ENCODE results near the gene SEMA6D.

Gene SEMA6D

DNA sequence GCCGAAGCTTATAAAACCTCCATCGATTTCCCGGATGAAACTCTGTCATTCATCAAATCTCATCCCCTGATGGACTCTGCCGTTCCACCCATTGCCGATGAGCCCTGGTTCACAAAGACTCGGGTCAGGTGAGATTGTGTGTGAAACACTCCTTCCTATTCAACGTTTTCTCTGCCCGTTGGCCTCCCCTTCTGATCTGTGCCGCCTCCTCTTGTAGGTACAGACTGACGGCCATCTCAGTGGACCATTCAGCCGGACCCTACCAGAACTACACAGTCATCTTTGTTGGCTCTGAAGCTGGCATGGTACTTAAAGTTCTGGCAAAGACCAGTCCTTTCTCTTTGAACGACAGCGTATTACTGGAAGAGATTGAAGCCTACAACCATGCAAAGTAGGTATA lies 47.4 kb downstream of the SEMA6D start:
- Histone ChIP-seq H3K27me3 (ENCODE audit: insufficient read depth, low read depth, severe bottlenecking) (no peaks in the 10 kb centered on the region), H3K27ac (no peak overlapping the region), H3K36me3 (peaks cover 99% of the 10 kb centered on the region), H3K4me3 (ENCODE audit: low read depth, low read length) (no peak overlapping the region), H3K9me3 (ENCODE audit: severe bottlenecking) (no peaks in the 10 kb centered on the region)
- TF ChIP-seq, protein P1, sequence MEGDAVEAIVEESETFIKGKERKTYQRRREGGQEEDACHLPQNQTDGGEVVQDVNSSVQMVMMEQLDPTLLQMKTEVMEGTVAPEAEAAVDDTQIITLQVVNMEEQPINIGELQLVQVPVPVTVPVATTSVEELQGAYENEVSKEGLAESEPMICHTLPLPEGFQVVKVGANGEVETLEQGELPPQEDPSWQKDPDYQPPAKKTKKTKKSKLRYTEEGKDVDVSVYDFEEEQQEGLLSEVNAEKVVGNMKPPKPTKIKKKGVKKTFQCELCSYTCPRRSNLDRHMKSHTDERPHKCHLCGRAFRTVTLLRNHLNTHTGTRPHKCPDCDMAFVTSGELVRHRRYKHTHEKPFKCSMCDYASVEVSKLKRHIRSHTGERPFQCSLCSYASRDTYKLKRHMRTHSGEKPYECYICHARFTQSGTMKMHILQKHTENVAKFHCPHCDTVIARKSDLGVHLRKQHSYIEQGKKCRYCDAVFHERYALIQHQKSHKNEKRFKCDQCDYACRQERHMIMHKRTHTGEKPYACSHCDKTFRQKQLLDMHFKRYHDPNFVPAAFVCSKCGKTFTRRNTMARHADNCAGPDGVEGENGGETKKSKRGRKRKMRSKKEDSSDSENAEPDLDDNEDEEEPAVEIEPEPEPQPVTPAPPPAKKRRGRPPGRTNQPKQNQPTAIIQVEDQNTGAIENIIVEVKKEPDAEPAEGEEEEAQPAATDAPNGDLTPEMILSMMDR (IDR thresholded peaks at IDR 0.05; ENCODE audit: low read depth, low read length) = no peak
- no peak for DNase-seq

DNA sequence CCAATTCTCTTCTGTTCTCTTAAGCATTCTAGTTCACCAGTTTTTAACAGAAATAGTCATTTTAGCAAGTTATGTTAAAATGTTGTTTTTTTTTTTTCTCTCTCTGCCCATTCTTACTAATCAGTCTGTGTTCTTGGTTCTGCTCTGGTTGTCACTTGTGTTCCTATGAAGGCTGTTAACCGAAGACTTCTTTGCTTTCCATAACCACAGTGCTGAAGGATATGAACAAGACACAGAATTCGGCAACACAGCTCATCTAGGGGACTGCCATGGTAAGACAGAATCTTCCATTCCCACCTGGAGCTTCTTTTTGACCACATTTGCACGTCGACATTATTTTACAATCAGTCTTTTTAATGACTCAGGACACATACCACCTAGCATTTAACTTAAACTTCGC lies 49.1 kb downstream of the SEMA6D start:
- peaks cover 99% of the 10 kb centered on the region for H3K36me3 ChIP-seq
- no peaks in the 10 kb centered on the region for H3K9me3 ChIP-seq (ENCODE audit: severe bottlenecking)
- H3K27me3 ChIP-seq (ENCODE audit: insufficient read depth, low read depth, severe bottlenecking) = no peaks in the 10 kb centered on the region
- TF ChIP-seq, protein P1 (IDR thresholded peaks at IDR 0.05; ENCODE audit: low read depth, low read length) = no peak
- no peak for DNase-seq
- H3K4me3 ChIP-seq (ENCODE audit: low read depth, low read length) = no peak overlapping the region
- H3K27ac ChIP-seq = no peak overlapping the region

DNA sequence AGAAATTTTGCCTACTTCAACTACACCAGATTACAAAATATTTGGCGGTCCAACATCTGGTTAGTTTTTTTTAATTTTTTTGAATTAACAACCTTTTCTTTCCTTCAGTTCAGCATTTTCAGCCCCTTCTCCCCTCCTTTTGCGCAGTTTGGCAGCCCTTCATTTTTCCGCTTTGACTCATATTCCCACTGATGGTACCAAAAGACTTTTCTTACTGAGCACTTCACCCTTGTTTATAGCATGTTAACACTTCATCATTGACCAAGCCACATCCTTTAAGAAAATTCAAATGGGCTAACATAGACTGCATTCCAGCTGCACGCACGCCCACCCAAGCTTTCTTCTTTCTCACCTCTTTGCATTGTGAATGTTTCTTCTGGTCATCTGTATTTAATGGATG lies 49.7 kb downstream of the SEMA6D start:
- TF ChIP-seq, protein P1 (IDR thresholded peaks at IDR 0.05; ENCODE audit: low read depth, low read length) = no peak
- no peak overlapping the region for H3K27ac ChIP-seq
- no peak for DNase-seq
- H3K36me3 ChIP-seq = peaks cover 99% of the 10 kb centered on the region
- H3K27me3 ChIP-seq (ENCODE audit: insufficient read depth, low read depth, severe bottlenecking) = no peaks in the 10 kb centered on the region
- no peaks in the 10 kb centered on the region for H3K9me3 ChIP-seq (ENCODE audit: severe bottlenecking)
- H3K4me3 ChIP-seq (ENCODE audit: low read depth, low read length) = no peak overlapping the region

DNA sequence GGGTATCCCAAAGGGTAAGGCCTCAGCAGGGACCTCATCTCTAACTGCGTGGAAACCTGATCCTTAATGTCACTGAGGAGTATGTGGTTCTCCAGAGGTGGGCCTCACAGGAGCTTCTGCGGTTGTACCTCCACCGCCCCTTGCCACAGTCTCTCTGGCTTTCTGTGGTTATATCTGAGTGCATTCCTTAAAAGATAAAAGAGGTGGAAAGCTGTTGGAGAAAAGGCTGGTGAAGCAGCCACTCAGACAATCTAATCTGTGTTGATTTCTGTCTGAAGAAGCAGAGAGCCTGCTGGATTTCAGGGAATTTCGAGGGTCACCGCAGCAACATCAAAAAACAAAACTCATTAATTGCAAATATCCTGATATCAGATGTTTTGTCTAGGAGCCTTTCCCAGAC lies 51.4 kb downstream of the SEMA6D start:
- H3K4me3 ChIP-seq (ENCODE audit: low read depth, low read length) = no peak overlapping the region
- no peaks in the 10 kb centered on the region for H3K27me3 ChIP-seq (ENCODE audit: insufficient read depth, low read depth, severe bottlenecking)
- H3K27ac ChIP-seq = no peak overlapping the region
- no peaks in the 10 kb centered on the region for H3K9me3 ChIP-seq (ENCODE audit: severe bottlenecking)
- DNase-seq = no peak
- TF ChIP-seq, protein P1 (IDR thresholded peaks at IDR 0.05; ENCODE audit: low read depth, low read length) = no peak
- peaks cover 84% of the 10 kb centered on the region for H3K36me3 ChIP-seq

DNA sequence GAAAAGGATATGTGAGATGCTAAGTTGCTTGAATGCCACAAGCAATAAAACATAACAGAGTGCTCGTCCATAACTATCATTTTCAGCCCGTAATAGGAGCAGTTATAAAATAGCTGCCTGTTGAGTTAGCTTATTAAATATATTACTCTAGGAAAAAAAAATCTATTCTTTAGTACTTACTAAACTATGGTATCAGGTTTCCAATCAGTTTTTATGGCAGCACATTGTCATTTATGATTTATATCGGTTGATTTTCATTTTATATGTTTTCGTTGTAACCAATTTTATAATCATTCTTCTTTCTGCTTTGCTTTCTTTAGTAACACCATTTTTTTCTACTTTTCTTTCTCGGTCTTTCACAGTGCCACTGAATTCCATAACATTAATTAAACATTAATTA lies 51.9 kb downstream of the SEMA6D start:
- TF ChIP-seq, protein P1 (IDR thresholded peaks at IDR 0.05; ENCODE audit: low read depth, low read length) = no peak
- Histone ChIP-seq H3K27ac (no peak overlapping the region), H3K36me3 (peaks cover 80% of the 10 kb centered on the region), H3K9me3 (ENCODE audit: severe bottlenecking) (no peaks in the 10 kb centered on the region), H3K27me3 (ENCODE audit: insufficient read depth, low read depth, severe bottlenecking) (no peaks in the 10 kb centered on the region), H3K4me3 (ENCODE audit: low read depth, low read length) (no peak overlapping the region)
- no peak for DNase-seq

DNA sequence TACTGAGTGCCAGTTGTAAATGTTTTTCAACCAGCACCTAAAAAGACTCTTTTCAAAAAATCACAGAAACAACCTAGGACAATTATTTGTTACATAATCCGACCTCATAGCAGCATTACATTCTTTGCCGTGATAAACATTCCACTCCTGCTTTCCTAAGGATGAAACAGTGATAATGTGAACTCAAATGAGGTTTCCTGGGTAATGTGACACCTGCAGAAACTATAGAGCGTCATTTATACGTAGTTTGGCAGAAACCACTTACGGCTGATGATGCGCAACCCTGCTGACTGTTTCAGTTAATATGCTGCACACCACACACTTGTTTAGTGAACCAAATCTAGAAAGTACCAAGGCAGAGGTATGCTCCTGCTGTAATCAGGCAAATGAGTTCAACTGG lies 55.8 kb downstream of the SEMA6D start:
- no peak for DNase-seq

More for the DNA sequence above, 55.8 kb downstream of the SEMA6D start:
- Histone ChIP-seq H3K9me3 (ENCODE audit: severe bottlenecking) (no peaks in the 10 kb centered on the region), H3K36me3 (peaks cover 41% of the 10 kb centered on the region), H3K27me3 (ENCODE audit: insufficient read depth, low read depth, severe bottlenecking) (no peaks in the 10 kb centered on the region), H3K4me3 (ENCODE audit: low read depth, low read length) (no peak overlapping the region), H3K27ac (no peak overlapping the region)
- TF ChIP-seq, protein P1 (IDR thresholded peaks at IDR 0.05; ENCODE audit: low read depth, low read length) = no peak

Measured in WERI-Rb-1 (cell line).